ENCODE measurements around the gene MRPL14. TPM values are rescaled to one million over a fixed set of nuclear protein-coding genes. Genes with fewer than 3 reads are reported as not detected.
"Not testable (repeated sequence)": the region's sequence is repeated elsewhere in the genome, so short reads cannot be mapped to it uniquely, and the experiment has no call there.

Gene MRPL14
- total RNA-seq, 2 experiments from 2014 or later: 51.3 to 87.2 TPM

GRCh38 chr6:44096612-44097011, 30.6 kb downstream of the MRPL14 start:
- Histone ChIP-seq H3K27ac (ENCODE audit: low read depth, low read length, poor library complexity, severe bottlenecking) (no peak overlapping the region), H2AFZ (ENCODE audit: low read length) (no peak overlapping the region), H3K4me2 (ENCODE audit: low read length) (no peak overlapping the region), H3K9me3 (ENCODE audit: low read length) (no peaks in the 10 kb centered on the region), H3K79me2 (ENCODE audit: insufficient read depth, low read depth, low read length) (no peaks in the 10 kb centered on the region), H3K4me1 (ENCODE audit: insufficient read depth, low read length, poor library complexity, severe bottlenecking) (no peaks in the 10 kb centered on the region), H3K36me3 (ENCODE audit: insufficient read depth, low read length) (peaks cover 17% of the 10 kb centered on the region; the same call in 1 of the 2 replicates), H3K9me2 (ENCODE audit: insufficient read depth, low read length) (no peaks in the 10 kb centered on the region), H4K20me1 (ENCODE audit: insufficient read depth, low read length) (0 out of 2 replicates have a peak, but pooled peaks cover 8% of the 10 kb centered on the region), H3K4me3 (ENCODE audit: low read depth, low read length, poor library complexity, severe bottlenecking) (no peak overlapping the region)
- intact Hi-C loops (cut with micrococcal nuclease; ENCODE audit: unreplicated experiment): loop anchor here (1.0 to 5.0 kb wide), 3 partner anchors 56 to 241 kb away; no protein-coding TSS in a partner anchor
- BruUV-seq (replicated peaks): no TSS peak
- ChIA-PET CTCF (ENCODE audit: unreplicated experiment) (interaction anchor here (0.5 to 0.6 kb wide), 2 partner anchors 28 to 54 kb away, joined by 3 read pairs; no protein-coding TSS in a partner anchor), POLR2A (no interaction called here)
- TF ChIP-seq, protein P1, sequence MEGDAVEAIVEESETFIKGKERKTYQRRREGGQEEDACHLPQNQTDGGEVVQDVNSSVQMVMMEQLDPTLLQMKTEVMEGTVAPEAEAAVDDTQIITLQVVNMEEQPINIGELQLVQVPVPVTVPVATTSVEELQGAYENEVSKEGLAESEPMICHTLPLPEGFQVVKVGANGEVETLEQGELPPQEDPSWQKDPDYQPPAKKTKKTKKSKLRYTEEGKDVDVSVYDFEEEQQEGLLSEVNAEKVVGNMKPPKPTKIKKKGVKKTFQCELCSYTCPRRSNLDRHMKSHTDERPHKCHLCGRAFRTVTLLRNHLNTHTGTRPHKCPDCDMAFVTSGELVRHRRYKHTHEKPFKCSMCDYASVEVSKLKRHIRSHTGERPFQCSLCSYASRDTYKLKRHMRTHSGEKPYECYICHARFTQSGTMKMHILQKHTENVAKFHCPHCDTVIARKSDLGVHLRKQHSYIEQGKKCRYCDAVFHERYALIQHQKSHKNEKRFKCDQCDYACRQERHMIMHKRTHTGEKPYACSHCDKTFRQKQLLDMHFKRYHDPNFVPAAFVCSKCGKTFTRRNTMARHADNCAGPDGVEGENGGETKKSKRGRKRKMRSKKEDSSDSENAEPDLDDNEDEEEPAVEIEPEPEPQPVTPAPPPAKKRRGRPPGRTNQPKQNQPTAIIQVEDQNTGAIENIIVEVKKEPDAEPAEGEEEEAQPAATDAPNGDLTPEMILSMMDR (conservative IDR thresholded peaks at IDR 0.05; ENCODE audit: low read length): peak; percentile 86
- TF ChIP-seq EZH2phosphoT487 (IDR thresholded peaks at IDR 0.05; ENCODE audit: borderline replicate concordance, low read depth, low read length): no peak
- peak; percentile 85 for DNase-seq (ENCODE audit: low spot score)

GRCh38 chr6:44095243-44095623, 32.0 kb downstream of the MRPL14 start:
- POLR2A ChIA-PET: interaction anchor here (1.0 kb wide), 1 partner anchor 129 kb away, joined by 5 read pairs; the partner anchor contains the start of gene SLC29A1
- BruUV-seq (replicated peaks); H3K9me2 ChIP-seq (ENCODE audit: insufficient read depth, low read length); H3K27ac ChIP-seq (ENCODE audit: low read depth, low read length, poor library complexity, severe bottlenecking); DNase-seq (ENCODE audit: low spot score); CTCF ChIA-PET (ENCODE audit: unreplicated experiment); H3K9me3 ChIP-seq (ENCODE audit: low read length); H3K4me2 ChIP-seq (ENCODE audit: low read length); H3K4me3 ChIP-seq (ENCODE audit: low read depth, low read length, poor library complexity, severe bottlenecking); H2AFZ ChIP-seq (ENCODE audit: low read length); H4K20me1 ChIP-seq (ENCODE audit: insufficient read depth, low read length); H3K4me1 ChIP-seq (ENCODE audit: insufficient read depth, low read length, poor library complexity, severe bottlenecking); H3K79me2 ChIP-seq (ENCODE audit: insufficient read depth, low read depth, low read length): not testable (repeated sequence)
- peaks cover 12% of the 10 kb centered on the region; the same call in 1 of the 2 replicates for H3K36me3 ChIP-seq (ENCODE audit: insufficient read depth, low read length)
- intact Hi-C loops (cut with micrococcal nuclease; ENCODE audit: unreplicated experiment): loop anchor here (5.0 kb wide), 1 partner anchor 242 kb away; no protein-coding TSS in a partner anchor

GRCh38 chr6:44094403-44095242, 32.6 kb downstream of the MRPL14 start:
- Histone ChIP-seq H3K4me2 (ENCODE audit: low read length) (no peak overlapping the region), H3K27ac (ENCODE audit: low read depth, low read length, poor library complexity, severe bottlenecking) (no peak overlapping the region), H3K9me2 (ENCODE audit: insufficient read depth, low read length) (no peaks in the 10 kb centered on the region), H3K4me3 (ENCODE audit: low read depth, low read length, poor library complexity, severe bottlenecking) (no peak overlapping the region), H3K36me3 (ENCODE audit: insufficient read depth, low read length) (peaks cover 6% of the 10 kb centered on the region; the same call in 1 of the 2 replicates), H4K20me1 (ENCODE audit: insufficient read depth, low read length) (0 out of 2 replicates have a peak, but pooled peaks cover 4% of the 10 kb centered on the region), H2AFZ (ENCODE audit: low read length) (no peak overlapping the region), H3K4me1 (ENCODE audit: insufficient read depth, low read length, poor library complexity, severe bottlenecking) (no peaks in the 10 kb centered on the region), H3K79me2 (ENCODE audit: insufficient read depth, low read depth, low read length) (no peaks in the 10 kb centered on the region), H3K9me3 (ENCODE audit: low read length) (no peaks in the 10 kb centered on the region)
- BruUV-seq (replicated peaks): no TSS peak
- intact Hi-C loops (cut with micrococcal nuclease; ENCODE audit: unreplicated experiment): loop anchor here (5.0 kb wide), 1 partner anchor 243 kb away; no protein-coding TSS in a partner anchor
- DNase-seq (ENCODE audit: low spot score): no peak
- CTCF ChIA-PET (ENCODE audit: unreplicated experiment): no interaction called here
- TF ChIP-seq EZH2phosphoT487 (IDR thresholded peaks at IDR 0.05; ENCODE audit: borderline replicate concordance, low read depth, low read length): no peak
- TF ChIP-seq, protein P1 (conservative IDR thresholded peaks at IDR 0.05; ENCODE audit: low read length): no peak
- POLR2A ChIA-PET: interaction anchor here (0.6 to 1.0 kb wide), 2 partner anchors 80 to 129 kb away, joined by 5 to 10 read pairs; partner anchors contain the start of gene SLC29A1

Data from OCI-LY7 (cell line).